HG03520 (cell line): ENCODE data around the gene F12.

Source experiments
- ATAC-seq: cut with Tn5 transposase; IDR thresholded peaks from one replicate; pipeline ENCODE4 v1.9.1; 2021; ENCODE audit warnings: mild to moderate bottlenecking, moderate library complexity; ENCODE audit not compliant: unreplicated experiment

The F12 gene

DNA sequence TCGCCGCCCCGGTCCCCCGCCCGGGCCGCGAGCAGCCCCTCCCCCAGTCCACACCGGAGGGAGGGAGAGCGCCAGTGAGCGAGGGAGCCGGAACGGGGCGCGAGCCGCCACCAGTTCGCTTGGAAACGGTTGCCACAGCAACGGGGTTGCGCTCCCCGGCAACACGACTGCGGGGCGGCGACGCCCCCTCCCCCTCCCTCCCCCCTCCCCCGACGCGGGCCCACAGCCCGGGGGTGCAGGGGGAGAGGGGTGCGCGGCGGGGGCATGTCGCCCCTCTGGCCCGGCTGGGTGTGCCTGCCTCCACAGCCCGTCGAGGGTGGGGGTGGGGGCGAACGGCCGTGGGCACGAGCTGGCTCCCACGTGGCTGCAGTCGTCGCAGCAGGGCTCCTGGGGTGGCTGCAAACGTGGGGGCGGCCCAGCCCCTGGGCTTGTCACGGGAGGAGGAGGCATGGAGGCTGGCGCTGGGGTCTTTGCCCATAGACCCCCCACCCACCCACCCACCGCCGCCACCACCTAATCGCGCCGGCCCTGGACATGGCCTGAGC, 37.8 kb upstream of the F12 start:
- ATAC-seq = peak; percentile 50

DNA sequence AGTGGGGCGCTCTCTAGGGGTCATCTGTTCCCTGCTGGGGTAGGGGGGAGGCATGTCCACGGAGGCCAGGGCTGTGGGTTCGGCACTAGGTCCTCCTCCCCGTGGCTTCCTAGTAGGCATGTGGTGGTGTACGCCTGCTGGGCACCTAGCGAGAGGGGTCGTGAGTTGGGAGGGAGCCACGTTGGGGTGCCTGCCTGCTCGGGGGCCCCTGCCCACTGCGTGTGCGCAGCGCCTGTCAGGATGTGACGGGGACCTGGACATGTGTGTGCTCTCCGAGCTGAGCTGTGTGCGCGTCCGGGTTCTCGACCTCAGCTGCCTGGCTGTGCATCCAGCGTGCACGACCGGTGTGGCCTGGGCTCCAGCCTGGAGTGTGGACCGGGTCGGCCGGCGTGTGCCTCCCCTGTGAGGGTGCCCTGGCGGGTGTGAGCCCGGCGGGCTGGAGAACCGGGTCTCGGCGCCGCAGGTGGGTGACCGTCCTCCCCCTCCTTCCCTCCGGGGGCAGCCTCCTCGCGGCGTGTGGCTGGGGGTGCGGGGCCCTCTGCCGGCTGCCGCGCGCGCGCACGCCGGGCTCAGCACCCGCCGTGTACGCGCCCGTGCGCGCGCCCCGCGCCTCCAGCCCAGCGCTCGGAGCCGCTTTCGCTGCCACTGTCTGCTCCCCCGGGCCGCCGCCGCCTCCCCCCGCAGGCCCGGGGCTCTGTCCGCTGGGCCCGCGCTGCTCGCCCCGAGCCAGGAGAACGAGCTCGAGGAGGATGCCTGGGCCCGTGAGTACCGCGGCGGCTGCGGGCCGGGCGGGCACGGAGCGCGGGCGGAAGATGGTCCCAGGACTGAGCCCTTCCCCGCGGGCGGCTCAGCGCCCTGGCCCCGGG, 37.1 kb upstream of the F12 start, which contains the start of gene PRR7:
Gene PRR7, plus strand, starts transcription at position 615 of the 866 bp plus-strand sequence. CDS start 8,254 bp downstream, outside the sequence.
- ATAC-seq = peak; percentile 48

DNA sequence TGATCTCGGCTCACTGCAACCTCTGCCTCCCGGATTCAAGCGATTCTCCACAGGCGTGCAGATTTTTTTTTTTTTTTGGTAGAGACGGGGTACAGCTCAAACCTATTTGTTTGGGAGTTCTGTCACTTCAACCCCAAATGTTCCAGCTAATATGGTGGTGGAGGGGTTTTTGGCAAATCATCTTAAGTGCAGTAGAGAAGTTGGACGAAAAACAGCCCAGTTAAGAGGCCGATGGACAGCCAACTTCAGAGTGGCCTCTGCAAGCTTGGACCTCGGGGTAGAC, 36.5 kb upstream of the F12 start:
- ATAC-seq = no peak

DNA sequence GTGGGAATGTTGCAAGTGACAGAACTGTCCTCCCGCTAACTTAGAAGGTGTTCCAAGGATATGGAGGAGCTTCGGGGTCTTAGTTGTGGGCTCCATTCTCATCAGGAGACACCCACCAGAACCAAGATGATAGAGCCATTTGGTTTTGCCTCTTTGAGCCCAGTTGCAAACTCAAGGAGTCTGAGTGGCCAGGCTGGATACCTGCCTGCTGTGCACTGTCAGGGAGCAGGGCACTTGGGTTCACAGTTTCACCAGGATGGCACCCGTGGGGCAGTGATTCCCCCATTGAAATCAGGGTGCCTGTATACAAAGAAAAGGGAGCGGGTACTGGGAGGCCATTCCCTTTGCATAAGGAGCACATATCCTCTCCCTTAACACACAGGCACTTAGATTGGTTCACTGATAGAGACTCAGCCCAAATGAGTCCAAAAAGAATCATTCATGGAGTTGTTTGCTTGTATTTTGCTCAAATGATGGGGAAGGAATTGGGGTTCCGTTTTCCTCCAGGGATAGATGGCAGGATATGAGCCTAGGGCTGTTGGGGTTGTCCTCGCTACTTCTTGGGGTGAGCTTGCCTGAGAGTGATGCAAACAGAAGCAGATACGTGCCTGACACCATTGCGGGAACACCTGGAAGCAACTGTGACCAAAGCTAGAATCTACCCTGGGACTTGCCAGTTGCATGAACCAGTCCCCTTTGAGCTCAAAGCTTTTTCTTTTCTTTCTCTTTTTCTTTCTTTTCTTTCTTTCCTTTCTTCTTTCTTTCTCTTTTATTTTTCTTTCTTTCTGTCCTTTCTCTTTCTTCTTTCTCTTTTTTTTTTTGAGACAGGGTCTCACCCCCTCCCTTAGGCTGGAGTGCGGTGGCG, 35.9 kb upstream of the F12 start:
- no peak for ATAC-seq

DNA sequence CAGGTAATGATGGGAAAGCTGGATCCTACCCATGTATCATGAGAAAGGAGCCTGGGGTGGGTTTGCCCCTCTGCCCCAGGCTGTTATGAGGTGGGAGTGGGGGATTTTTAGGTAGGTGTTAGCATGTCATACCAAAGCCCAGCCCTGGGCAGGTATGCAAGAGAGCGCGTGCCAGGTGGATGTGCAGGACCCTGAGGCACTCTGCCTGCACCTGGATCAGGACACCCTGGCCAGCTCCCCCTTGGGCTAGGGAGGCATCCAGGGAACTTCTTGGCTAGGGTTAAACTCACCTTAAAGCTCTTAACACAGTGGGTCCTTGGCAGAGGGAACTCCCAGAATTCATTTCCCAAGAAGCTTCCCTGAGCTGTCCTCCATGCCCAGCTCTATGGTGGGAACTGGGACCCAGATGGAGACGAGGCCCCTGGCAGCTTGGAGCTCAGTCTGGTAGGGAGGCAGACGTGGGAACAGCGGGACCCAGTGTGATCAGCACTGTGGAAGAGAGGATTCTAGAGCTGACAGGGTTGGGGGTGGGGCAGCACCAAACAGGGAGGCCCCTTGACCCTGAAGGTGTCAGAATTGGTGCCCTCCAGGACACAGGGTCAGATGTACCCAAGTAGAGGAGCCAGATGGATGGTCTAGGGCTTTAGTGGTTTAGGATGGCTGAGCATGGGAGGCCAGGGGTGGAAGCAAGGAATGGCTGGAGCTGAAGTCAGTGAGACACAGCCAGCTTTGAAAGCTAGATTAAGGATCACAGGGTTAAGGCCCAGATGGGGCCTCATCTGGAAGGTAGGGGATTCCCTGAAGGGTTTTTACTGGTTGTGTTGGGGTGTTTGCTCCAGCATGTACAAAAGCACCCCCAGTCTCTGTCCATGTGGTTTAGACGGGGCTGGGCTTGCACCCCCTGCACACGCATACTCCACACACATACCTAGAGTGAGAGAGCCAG, 35.0 kb upstream of the F12 start:
- ATAC-seq = no peak

DNA sequence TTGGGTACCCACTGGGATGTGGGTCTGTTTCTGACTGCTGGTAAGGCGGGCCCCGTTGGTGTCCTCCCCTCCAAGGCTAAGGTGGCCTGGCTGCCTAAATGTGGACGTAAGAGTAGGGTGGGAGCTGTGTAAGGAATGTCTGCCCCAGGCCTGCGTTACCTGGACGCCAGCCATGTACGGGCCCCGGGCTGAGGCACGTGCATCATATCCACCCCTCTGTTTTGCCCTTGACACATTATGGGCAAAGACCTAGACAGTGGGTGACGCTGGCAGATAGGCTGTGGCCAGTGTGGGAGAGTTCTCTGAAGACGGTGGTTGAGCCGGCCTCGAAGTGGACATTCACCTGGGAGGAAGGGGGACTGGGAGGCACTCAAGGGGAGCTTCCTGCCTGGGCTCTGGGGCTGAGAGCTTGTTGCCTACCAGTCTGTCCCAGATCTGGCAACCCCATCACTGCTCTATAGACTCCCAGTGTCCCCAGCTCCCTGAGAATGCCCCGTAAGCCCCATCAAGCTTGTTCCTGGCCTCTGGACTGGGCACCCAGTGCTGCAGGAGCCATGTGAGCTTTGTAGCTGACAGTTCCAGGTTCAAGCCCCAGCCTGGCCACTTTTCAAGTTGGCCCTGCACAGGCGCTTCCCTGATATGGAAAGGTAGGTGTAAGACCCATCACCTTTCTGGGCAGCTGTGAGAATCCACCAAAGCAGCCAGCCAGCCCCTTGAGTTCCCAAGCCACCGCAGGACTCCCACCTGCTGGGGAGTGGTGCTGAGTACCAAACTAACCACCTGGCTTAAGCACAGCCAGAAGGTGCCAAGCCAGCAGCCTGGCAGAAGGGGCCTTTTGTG, 34.0 kb upstream of the F12 start:
- ATAC-seq = no peak

DNA sequence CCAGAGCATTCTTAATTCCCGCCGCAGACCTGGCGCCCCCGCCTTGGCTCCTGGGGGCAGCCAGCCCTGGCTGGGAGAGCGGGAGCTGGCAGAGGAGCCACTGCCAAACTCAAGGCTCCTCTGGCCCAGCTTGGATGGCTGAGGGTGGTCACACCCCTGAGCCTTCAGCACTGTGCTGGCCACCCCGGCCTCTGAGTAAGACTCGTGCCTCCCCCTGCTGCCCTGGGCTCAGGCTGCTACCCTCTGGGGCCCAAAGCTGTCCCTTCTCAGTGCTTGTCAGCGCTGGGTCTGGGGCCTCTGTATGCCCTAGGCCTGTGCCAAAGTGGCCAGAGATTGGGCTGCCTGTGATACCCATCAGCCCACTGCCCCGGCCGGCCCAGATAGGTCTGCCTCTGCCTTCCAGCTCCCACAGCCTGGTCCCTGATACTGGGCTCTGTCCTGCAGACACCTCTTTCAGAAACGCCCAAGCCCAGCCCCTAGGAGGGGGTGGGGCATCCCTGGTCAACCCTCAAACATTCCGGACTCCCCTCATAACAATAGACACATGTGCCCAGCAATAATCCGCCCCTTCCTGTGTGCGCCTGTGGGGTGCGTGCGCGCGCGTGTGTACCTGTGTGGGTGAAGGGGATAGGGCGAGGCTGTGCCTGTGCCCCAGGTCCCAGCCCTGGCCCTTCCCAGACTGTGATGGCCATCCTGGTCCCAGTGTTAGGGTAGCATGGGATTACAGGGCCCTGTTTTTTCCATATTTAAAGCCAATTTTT, 32.9 kb upstream of the F12 start:
- no peak for ATAC-seq

DNA sequence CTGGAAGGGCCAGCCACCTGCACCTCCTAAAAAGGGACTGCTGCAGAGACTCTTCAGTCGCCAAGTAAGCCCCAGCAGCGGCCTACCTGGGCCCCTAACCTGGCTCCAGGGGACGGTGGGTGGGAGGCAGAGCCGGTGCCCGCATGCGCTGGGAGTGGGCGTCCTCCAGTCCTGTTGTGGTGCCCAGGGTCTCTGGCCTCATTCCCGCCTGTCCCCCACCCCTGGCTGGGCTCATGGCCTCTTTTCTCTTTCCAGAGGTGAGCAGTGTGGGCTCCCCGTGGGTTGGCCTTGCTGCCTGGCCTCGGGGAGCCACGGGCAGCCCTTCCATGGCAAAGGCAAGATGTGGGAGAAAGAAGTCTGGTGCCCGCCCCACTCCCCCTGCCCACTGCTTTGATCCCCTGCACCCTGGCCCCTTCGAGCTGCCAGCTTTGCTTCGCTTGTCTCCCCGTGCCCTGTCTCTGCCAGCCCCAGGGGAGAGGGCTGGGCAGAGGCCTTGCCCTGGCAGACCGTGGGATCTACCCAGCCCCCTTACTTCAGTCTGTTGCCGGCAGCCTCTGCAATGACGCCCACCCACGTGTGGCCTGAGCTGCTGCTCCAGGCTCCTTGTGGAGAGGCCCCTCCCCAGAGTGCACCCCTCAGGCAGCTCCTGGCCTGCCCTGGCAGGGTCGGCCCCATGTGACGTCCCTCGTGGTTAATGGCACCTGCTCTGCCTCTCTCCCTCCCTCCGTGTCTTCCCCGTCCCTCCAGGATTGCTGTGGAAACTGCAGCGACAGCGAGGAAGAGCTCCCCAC, 31.8 kb upstream of the F12 start:
- ATAC-seq = no peak

DNA sequence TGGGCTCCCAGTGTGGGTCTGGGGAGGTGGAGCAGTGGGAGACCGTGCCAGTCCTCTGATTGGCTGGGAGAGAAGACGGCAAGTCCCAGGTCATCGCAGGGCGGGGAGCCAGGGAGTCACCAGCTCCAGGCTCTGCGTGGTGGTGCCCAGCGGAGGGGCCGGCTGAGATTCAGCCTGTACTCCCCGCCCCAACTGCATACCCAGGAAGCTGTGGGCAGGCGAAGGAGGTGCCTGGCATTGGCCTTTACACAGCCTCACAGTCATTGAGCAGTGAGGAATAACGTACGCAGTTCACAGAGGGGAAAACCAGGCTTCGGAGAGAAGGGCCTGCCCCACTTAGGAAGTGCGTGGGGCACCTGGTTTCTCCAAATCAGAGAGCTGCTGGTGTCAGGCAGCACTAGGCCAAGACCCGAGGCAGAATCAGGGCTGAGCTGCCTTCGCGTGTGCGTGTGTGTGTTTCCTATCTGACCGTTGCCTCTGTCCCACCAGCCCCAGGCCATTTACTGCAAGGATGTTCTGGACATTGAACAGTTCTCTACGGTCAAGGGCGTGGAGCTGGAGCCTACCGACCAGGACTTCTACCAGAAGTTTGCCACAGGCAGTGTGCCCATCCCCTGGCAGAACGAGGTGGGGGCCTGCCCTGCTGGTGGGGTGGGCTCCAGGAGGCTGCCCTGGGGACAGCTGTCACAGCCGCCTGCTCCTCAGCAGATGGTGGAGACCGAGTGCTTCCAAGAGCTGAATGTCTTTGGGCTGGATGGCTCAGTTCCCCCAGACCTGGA, 31.0 kb upstream of the F12 start:
- ATAC-seq = no peak

DNA sequence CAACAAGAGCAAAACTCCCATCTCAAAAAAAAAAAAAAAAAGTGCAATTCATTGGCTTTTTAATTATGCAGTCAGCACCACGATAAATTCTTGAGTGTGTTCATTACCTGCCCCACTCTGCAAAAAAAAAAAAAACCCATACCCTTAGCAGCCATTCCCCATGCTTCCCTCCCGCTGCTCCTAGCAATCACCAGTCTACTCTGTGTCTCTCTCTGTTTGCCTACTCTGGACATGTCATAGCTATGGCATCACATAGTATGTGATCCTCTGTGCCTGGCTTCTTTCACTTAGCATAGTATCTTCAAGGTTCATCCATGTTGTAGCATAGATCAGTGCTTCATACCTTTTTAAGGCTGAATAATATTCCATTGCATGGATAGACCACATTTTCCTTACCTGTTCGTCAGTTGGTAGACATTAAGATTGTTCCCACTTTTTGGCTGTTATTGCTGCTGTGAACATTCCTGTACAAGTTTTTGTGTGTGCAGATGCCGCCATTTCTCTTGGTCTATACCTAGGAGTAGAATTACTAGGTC, 30.2 kb upstream of the F12 start:
- ATAC-seq = no peak

DNA sequence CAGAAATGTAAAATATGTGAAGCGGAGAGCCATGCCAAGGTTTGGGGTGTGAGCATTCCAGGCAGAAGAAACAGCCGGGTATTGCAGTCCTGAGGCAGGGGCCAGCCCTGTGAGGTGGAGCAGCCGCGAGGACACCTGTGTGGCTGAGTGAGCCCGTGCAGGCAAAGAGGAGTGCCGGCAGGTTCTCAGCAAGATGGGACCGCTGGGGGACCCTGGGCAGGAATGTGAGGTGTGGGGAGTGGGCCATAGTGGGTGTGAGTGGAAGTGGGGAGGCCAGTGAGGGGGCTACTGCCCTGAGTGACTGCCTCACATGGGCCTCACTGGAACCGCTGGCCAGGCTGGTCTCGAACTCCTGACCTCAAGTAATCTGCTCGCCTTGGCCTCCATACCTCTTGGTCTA, 29.1 kb upstream of the F12 start:
- no peak for ATAC-seq

DNA sequence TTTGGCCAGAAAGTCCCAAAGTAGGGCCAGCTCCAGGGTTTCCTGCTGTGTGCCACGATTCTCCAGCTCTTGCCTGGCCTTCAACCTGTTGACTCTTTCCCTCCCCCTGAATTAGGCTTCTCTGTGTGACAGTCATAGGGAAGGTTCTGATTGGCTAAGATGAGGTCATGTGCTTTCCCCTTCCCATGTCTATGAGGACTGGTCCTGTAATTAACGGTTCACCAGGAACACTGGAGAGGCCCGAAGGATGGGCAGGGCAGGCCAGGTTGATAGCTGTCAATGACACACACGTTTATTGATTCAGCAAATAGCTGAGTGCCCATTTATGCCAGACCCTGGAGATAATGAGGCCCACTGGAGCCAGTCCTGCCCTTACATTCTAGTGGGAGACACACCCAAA, 28.3 kb upstream of the F12 start:
- ATAC-seq = no peak

DNA sequence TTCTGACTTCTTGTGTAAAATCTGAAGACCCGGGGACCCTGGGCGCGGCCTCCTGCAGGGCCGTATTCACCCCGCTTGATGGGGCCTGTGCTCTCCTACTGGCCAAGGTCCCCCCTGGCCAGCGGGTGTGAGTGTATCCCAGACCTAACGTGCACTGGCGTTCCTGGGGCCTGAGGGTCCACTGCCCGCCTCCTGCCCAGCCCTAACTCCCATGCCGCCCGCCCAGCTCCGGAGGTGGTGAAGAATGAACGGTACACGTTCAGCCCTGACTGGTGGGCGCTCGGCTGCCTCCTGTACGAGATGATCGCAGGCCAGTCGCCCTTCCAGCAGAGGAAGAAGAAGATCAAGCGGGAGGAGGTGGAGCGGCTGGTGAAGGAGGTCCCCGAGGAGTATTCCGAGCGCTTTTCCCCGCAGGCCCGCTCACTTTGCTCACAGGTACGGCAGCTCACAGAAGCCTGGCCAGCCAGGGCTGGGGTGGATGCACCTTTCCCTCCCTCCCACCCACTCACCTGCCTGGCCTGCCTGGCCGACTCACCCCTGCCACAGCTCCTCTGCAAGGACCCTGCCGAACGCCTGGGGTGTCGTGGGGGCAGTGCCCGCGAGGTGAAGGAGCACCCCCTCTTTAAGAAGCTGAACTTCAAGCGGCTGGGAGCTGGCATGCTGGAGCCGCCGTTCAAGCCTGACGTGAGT, 26.6 kb upstream of the F12 start:
- ATAC-seq = no peak

DNA sequence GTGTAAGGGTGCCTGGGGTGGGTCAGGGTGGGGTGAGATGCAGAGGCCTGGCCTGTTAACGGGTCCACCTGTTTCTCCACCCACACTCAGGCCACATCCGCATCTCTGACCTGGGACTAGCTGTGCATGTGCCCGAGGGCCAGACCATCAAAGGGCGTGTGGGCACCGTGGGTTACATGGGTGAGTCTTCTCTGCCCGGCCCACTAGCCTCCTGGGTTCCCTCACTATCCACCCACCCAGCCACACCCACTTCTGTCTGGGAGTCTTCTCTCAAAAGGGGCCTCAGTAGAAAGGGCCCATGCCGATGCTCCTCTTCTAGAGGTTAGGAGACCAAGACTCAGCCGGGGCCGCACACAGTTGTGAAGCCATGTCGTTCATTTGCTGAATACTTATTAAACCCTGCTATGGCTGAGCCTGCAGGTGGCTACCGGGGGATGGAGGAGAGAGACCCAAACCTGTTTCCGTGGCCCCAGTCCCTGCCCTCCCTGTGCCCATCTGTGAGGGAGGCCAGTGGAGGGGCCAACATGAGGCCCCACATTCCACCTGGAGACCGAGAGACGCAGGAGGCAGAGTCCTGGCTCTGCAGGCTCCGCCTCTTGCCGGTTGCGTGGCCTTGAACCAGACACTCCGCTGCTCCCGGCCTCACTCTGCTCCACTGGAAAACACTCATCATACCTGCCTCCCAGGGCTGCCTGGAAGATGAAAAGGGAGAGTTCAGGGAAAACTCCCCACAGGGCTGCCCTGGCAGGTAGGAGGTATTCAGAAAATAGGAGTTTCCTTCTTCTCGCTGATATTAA, 25.8 kb upstream of the F12 start:
- ATAC-seq = no peak

DNA sequence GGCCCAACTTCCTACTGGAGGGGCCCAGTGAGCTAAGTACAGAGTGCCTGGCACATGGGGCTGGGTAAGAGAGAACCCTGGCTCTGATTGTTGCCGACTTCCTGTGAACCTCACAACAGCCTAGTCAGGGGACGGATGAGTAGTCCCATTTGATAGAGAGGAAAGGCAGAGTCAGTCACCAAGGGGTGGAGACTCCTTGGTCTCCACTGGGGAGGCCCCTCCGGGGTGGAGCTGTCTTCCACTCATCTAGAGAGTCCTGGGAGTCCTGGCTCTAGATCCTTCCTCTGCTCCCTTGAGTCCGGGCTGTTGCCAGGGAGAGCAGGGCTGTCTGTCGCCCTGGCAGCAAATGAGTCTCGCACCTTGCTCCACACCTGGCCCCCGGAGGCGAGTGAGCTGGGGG, 25.1 kb upstream of the F12 start:
- ATAC-seq = no peak

DNA sequence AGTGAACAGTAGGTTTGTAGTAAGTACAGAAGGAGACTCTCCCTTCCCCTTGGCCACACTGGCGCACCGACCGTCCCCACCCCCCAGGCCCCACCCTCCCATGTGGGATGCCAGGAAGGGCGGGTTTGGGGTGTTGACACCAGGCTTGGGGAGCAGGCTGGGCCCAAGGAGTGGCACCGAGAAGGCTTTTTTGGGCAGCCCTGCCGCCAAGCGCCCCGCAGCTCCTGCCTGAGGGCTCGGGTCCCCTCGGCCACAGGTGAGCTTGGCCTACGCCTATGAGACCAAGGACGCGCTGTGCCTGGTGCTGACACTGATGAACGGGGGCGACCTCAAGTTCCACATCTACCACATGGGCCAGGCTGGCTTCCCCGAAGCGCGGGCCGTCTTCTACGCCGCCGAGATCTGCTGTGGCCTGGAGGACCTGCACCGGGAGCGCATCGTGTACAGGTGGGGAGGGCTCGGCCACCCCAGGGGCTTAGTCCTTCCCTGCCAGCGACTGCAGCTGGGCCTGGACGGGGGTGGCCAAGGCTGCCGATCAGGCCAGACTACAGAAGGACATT, 24.4 kb upstream of the F12 start:
- no peak for ATAC-seq
